Forelimb muscle (tissue), 1 donor: Measurements from ENCODE around the gene POLQ. TPM values are rescaled to one million over a fixed set of nuclear protein-coding genes. Genes with fewer than 3 reads are reported as not detected.
"Not testable (repeated sequence)": the region's sequence is repeated elsewhere in the genome, so short reads cannot be mapped to it uniquely, and the experiment has no call there.

Experiments
- DNase-seq: peaks from one replicate; pipeline ENCODE4 v3.0.0-alpha.2; 2013; ENCODE audit warnings: low read depth
- polyA plus RNA-seq: library from polyadenylated mRNA; unstranded; fragments of 120-200 nt; gene quantifications from one replicate; pipeline ENCODE4 v1.2.1, GENCODE V29; 2013; ENCODE audit not compliant: insufficient read length

POLQ gene
- polyA plus RNA-seq, 1 donor = 2.5 TPM

DNA sequence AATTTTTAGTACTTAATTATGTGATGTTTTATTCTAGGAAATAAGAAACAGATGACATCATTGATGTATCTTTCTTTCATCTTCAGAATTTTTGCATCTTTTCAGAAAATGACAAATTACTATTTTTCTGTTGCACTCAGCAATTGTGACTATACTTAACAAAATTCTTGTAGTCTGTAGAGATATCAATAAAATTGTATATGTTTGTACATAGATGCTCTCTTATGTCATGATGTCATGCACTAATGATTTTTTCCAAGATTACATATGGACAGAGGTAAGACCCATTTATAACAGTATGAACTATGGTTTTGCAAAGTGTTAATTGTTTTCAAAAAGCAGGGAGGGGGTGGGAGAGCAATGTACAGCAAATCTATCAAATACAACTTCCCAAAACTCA is 121.2 kb downstream of the POLQ start:
- DNase-seq = no peak

DNA sequence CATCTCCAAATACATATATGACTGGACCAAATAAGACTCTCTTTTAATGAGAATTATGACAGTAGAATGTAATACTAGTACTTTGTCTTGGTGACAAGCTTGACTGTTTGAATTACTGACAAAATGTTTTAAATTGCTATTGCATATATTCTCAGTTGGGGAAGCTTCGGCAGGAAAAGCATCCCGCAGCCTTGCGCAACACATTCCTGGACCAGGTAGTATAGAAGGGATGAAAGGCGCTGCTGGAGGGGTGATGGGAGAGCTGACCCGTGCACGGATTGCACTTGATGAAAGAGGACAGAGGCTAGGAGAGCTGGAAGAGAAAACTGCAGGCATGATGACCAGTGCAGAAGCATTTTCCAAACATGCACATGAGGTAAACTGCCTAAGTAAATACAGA is 127.6 kb downstream of the POLQ start:
- no peak for DNase-seq

DNA sequence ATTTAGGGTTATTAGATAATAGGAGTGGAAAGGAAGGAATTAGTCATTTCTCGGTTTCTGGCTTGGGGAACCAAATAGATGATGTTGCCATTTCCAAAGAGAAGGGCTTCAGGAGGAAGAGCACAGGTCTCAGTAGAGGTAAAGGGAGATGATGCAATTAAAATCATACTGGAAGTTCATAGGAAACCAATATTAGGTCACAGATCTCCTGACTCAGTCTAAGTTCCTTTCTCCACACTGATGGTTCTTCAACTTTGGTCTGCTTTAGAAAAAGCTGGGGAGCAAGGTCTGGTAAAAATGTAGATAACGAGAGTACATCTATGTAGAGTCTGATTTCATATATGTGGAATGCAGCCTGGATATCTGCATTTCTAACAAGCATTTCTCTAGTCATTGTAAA is 130.9 kb downstream of the POLQ start:
- no peak for DNase-seq

DNA sequence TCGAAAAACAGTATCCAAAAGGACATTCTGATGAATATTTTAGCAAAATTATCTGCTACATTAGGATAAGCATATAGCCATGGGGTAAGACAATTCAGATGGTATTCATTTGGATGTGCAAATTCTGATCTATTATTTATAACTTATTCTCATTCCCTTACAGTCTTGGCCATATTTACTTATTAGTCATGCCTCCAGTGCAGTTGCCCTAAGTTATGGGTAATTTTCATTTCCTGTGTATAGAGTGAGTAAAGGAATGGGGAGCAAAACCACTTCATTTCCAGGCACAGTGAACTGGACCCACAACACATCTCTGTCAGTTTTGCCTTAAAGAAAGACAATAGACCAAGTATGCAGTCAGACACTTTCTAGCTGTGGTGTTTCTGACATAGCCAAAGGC is 134.3 kb downstream of the POLQ start:
- no peak for DNase-seq

DNA sequence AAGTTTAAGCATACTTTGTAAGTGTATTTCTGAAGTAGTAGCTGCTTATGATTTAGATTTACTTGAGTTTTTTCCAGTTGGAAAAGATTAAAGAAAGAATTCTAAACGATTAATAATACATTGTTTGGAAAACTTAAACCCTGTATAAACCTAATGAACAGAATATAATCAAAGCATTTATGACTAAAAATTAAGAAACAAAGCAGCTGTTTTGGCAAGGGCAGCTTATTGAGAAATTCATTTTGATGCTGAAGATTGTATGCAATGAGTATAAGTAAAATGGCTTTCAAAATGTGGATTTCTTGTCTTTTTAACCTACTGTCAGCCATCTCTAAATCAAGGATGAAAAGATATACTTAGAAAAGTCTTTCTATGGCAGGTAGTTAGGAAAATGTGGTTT is 140.2 kb downstream of the POLQ start:
- no peak for DNase-seq

- DNase-seq = no peak
These were observed 146.0 kb downstream of the POLQ start for GRCh38 chr3:121399820-121400219.

- DNase-seq = not testable (repeated sequence)
These were observed 147.7 kb downstream of the POLQ start for GRCh38 chr3:121398051-121398450.

DNA sequence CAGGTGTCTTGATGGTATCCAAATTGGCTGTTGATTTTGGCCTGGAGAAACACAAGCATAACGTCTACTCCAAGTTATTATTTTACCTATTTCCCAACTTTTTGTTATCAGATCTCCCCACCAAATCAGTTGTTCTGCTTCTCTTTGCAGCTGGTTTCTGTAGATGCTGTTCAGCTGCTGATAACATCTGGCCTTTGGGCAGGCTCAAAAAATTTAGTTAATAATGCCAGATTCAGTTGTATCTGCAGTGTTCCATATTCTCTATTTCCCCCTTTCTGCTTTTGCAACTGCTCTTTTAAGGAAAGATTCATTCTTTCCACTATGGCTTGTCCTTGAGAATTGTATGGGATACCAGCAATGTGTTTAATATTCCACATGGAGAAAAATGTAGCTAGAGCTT is 149.8 kb downstream of the POLQ start:
- DNase-seq = not testable (repeated sequence)

GRCh38 chr3:121388308-121388707 is 157.5 kb downstream of the POLQ start:
- not testable (repeated sequence) for DNase-seq

Other genes with a start within 250 kb of the POLQ start
- not detected for gene ARGFX, start 22.0 kb upstream of the POLQ start, polyA plus RNA-seq
- gene FBXO40, start 47.4 kb upstream of the POLQ start, polyA plus RNA-seq = 3.4 TPM
- gene HCLS1, start 114.9 kb upstream of the POLQ start, polyA plus RNA-seq = 6.3 TPM
- 44.8 TPM for gene GOLGB1, start 203.8 kb upstream of the POLQ start, polyA plus RNA-seq